ENCODE results near the gene TBC1D5.

Gene TBC1D5

GRCh38 chr3:17219593-17219992, 522.8 kb downstream of the TBC1D5 start:
- TF ChIP-seq ZFP3 (CRISPR knock-in tag; IDR thresholded peaks at IDR 0.05) = no peak
- TF ChIP-seq CREB5 (CRISPR knock-in tag; IDR thresholded peaks at IDR 0.05; ENCODE audit: low read depth) = no peak
- TF ChIP-seq, protein P1, sequence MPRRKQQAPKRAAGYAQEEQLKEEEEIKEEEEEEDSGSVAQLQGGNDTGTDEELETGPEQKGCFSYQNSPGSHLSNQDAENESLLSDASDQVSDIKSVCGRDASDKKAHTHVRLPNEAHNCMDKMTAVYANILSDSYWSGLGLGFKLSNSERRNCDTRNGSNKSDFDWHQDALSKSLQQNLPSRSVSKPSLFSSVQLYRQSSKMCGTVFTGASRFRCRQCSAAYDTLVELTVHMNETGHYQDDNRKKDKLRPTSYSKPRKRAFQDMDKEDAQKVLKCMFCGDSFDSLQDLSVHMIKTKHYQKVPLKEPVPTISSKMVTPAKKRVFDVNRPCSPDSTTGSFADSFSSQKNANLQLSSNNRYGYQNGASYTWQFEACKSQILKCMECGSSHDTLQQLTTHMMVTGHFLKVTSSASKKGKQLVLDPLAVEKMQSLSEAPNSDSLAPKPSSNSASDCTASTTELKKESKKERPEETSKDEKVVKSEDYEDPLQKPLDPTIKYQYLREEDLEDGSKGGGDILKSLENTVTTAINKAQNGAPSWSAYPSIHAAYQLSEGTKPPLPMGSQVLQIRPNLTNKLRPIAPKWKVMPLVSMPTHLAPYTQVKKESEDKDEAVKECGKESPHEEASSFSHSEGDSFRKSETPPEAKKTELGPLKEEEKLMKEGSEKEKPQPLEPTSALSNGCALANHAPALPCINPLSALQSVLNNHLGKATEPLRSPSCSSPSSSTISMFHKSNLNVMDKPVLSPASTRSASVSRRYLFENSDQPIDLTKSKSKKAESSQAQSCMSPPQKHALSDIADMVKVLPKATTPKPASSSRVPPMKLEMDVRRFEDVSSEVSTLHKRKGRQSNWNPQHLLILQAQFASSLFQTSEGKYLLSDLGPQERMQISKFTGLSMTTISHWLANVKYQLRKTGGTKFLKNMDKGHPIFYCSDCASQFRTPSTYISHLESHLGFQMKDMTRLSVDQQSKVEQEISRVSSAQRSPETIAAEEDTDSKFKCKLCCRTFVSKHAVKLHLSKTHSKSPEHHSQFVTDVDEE (CRISPR knock-in tag; IDR thresholded peaks at IDR 0.05) = no peak
- TF ChIP-seq ZFP30 (CRISPR knock-in tag; IDR thresholded peaks at IDR 0.05) = no peak
- no peak for TF ChIP-seq ZNF565 (CRISPR knock-in tag; conservative IDR thresholded peaks at IDR 0.05; ENCODE audit: low read depth)
- no peak for TF ChIP-seq ESRRG (CRISPR knock-in tag; IDR thresholded peaks at IDR 0.05)
- TF ChIP-seq GLIS3 (CRISPR knock-in tag; IDR thresholded peaks at IDR 0.05) = no peak
- no peak for TF ChIP-seq SNAI2 (CRISPR knock-in tag; IDR thresholded peaks at IDR 0.05)
- no peak for TF ChIP-seq ZNF8 (CRISPR knock-in tag; IDR thresholded peaks at IDR 0.05)
- TF ChIP-seq TCF4 (CRISPR knock-in tag; IDR thresholded peaks at IDR 0.05; ENCODE audit: borderline replicate concordance) = no peak
- no peak for TF ChIP-seq OSR1 (CRISPR knock-in tag; IDR thresholded peaks at IDR 0.05)
- no peak for TF ChIP-seq ARNTL (CRISPR knock-in tag; IDR thresholded peaks at IDR 0.05; ENCODE audit: borderline replicate concordance, low read depth)
- no peak for TF ChIP-seq RARB (CRISPR knock-in tag; IDR thresholded peaks at IDR 0.05)
- no peak for TF ChIP-seq PPARA (CRISPR knock-in tag; IDR thresholded peaks at IDR 0.05; ENCODE audit: borderline replicate concordance)
- TF ChIP-seq ZNF70 (CRISPR knock-in tag; IDR thresholded peaks at IDR 0.05) = no peak
- TF ChIP-seq TOX (CRISPR knock-in tag; IDR thresholded peaks at IDR 0.05; ENCODE audit: borderline replicate concordance) = no peak
- no peak for TF ChIP-seq PATZ1 (CRISPR knock-in tag; IDR thresholded peaks at IDR 0.05; ENCODE audit: borderline replicate concordance)
- no peak for TF ChIP-seq ISL1 (CRISPR knock-in tag; IDR thresholded peaks at IDR 0.05)
- no peak for TF ChIP-seq ZC3H10 (CRISPR knock-in tag; IDR thresholded peaks at IDR 0.05)
- TF ChIP-seq BACH2 (CRISPR knock-in tag; IDR thresholded peaks at IDR 0.05; ENCODE audit: borderline replicate concordance) = no peak
- ATAC-seq = no peak

- no peak for ATAC-seq
- TF ChIP-seq CSDC2 (CRISPR knock-in tag; IDR thresholded peaks at IDR 0.05) = no peak
- TF ChIP-seq ZFP3 (CRISPR knock-in tag; IDR thresholded peaks at IDR 0.05) = no peak
- TF ChIP-seq ZC3H10 (CRISPR knock-in tag; IDR thresholded peaks at IDR 0.05) = no peak
- TF ChIP-seq PATZ1 (CRISPR knock-in tag; IDR thresholded peaks at IDR 0.05; ENCODE audit: borderline replicate concordance) = no peak
- no peak for TF ChIP-seq SNAI2 (CRISPR knock-in tag; IDR thresholded peaks at IDR 0.05)
- no peak for TF ChIP-seq OSR1 (CRISPR knock-in tag; IDR thresholded peaks at IDR 0.05)
- no peak for TF ChIP-seq TOX (CRISPR knock-in tag; IDR thresholded peaks at IDR 0.05; ENCODE audit: borderline replicate concordance)
- no peak for TF ChIP-seq RARB (CRISPR knock-in tag; IDR thresholded peaks at IDR 0.05)
- no peak for TF ChIP-seq ARNTL (CRISPR knock-in tag; IDR thresholded peaks at IDR 0.05; ENCODE audit: borderline replicate concordance, low read depth)
- TF ChIP-seq, protein P2, sequence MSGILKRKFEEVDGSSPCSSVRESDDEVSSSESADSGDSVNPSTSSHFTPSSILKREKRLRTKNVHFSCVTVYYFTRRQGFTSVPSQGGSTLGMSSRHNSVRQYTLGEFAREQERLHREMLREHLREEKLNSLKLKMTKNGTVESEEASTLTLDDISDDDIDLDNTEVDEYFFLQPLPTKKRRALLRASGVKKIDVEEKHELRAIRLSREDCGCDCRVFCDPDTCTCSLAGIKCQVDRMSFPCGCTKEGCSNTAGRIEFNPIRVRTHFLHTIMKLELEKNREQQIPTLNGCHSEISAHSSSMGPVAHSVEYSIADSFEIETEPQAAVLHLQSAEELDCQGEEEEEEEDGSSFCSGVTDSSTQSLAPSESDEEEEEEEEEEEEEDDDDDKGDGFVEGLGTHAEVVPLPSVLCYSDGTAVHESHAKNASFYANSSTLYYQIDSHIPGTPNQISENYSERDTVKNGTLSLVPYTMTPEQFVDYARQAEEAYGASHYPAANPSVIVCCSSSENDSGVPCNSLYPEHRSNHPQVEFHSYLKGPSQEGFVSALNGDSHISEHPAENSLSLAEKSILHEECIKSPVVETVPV (CRISPR knock-in tag; IDR thresholded peaks at IDR 0.05) = no peak
- no peak for TF ChIP-seq ZFP30 (CRISPR knock-in tag; IDR thresholded peaks at IDR 0.05)
- no peak for TF ChIP-seq ZNF70 (CRISPR knock-in tag; IDR thresholded peaks at IDR 0.05)
- TF ChIP-seq, protein P1 (CRISPR knock-in tag; IDR thresholded peaks at IDR 0.05) = no peak
These were observed 523.8 kb downstream of the TBC1D5 start for GRCh38 chr3:17218587-17218986.

All from SK-N-SH treated with all-trans-retinoic acid at 6 μM for 48 hours (cell line).